GM19397 (cell line): ENCODE measurements around the gene MARK4.

Experiments
- ATAC-seq: cut with Tn5 transposase; IDR thresholded peaks from one replicate; pipeline ENCODE4 v1.9.1; 2021; ENCODE audit warnings: mild to moderate bottlenecking, moderate library complexity; ENCODE audit not compliant: unreplicated experiment

Gene MARK4

GRCh38 chr19:45271098-45271734 lies 20.1 kb downstream of the MARK4 start:
- ATAC-seq, result no peak

- ATAC-seq, result no peak
Measured at GRCh38 chr19:45271735-45272108, 20.7 kb downstream of the MARK4 start.

GRCh38 chr19:45273521-45273855 lies 22.4 kb downstream of the MARK4 start:
- no peak for ATAC-seq

GRCh38 chr19:45275370-45275971 lies 24.4 kb downstream of the MARK4 start:
- ATAC-seq, result no peak

GRCh38 chr19:45276284-45276687 lies 25.2 kb downstream of the MARK4 start:
- ATAC-seq, result no peak

GRCh38 chr19:45278087-45278486 lies 27.0 kb downstream of the MARK4 start:
- no peak for ATAC-seq

GRCh38 chr19:45279587-45280192 lies 28.6 kb downstream of the MARK4 start:
- ATAC-seq, result no peak

- no peak for ATAC-seq
Measured at GRCh38 chr19:45280471-45280961, 29.4 kb downstream of the MARK4 start.

GRCh38 chr19:45283443-45284033 lies 32.5 kb downstream of the MARK4 start:
- no peak for ATAC-seq

GRCh38 chr19:45290381-45290931 lies 39.4 kb downstream of the MARK4 start:
- no peak for ATAC-seq

- ATAC-seq, result no peak
Measured at GRCh38 chr19:45291834-45292233, 40.8 kb downstream of the MARK4 start.

GRCh38 chr19:45293682-45294081 lies 42.6 kb downstream of the MARK4 start:
- ATAC-seq, result no peak

GRCh38 chr19:45294291-45295029 lies 43.4 kb downstream of the MARK4 start:
- no peak for ATAC-seq

GRCh38 chr19:45295873-45296272 lies 44.8 kb downstream of the MARK4 start:
- no peak for ATAC-seq

- no peak for ATAC-seq
Measured at GRCh38 chr19:45296355-45296754, 45.3 kb downstream of the MARK4 start.

GRCh38 chr19:45297674-45298073 lies 46.6 kb downstream of the MARK4 start:
- no peak for ATAC-seq

- ATAC-seq, result no peak
Measured at GRCh38 chr19:45298264-45298663, 47.2 kb downstream of the MARK4 start.

GRCh38 chr19:45299719-45300118 lies 48.6 kb downstream of the MARK4 start:
- ATAC-seq, result no peak

GRCh38 chr19:45302416-45302815 lies 51.3 kb downstream of the MARK4 start:
- ATAC-seq, result no peak

- ATAC-seq, result no peak
Measured at GRCh38 chr19:45303269-45304060, 52.4 kb downstream of the MARK4 start.
